GM18909 (cell line): Measurements from ENCODE around the gene ERCC5.

Experiments used
- ATAC-seq: cut with Tn5 transposase; IDR thresholded peaks from one replicate; pipeline ENCODE4 v1.9.1; 2021; ENCODE audit warnings: mild to moderate bottlenecking; ENCODE audit not compliant: unreplicated experiment, poor library complexity

Gene ERCC5

GRCh38 chr13:102838982-102839381 is 6.8 kb upstream of the ERCC5 start:
- ATAC-seq = no peak

DNA sequence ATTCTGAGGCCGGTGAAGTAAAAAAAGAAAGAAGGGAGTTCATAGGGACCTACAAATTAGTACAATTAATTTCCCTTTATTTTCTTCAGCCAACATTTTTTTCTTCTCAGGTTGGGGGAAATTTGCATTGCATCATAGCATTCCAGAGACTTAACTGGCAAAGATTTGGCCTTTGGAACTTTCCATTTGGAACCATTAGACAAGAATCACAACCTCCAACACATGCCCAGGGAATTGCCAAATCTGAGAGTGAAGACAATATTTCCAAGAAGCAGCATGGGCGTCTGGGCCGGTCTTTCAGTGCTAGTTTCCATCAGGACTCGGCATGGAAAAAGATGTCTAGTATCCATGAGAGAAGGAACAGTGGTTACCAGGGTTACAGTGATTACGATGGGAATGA is 6.4 kb upstream of the ERCC5 start:
- no peak for ATAC-seq

GRCh38 chr13:102845289-102845629 is 573 bp upstream of the ERCC5 start:
- peak; percentile 23 for ATAC-seq

GRCh38 chr13:102846261-102847015 is 606 bp downstream of the ERCC5 start:
- ATAC-seq = peak; percentile 43

DNA sequence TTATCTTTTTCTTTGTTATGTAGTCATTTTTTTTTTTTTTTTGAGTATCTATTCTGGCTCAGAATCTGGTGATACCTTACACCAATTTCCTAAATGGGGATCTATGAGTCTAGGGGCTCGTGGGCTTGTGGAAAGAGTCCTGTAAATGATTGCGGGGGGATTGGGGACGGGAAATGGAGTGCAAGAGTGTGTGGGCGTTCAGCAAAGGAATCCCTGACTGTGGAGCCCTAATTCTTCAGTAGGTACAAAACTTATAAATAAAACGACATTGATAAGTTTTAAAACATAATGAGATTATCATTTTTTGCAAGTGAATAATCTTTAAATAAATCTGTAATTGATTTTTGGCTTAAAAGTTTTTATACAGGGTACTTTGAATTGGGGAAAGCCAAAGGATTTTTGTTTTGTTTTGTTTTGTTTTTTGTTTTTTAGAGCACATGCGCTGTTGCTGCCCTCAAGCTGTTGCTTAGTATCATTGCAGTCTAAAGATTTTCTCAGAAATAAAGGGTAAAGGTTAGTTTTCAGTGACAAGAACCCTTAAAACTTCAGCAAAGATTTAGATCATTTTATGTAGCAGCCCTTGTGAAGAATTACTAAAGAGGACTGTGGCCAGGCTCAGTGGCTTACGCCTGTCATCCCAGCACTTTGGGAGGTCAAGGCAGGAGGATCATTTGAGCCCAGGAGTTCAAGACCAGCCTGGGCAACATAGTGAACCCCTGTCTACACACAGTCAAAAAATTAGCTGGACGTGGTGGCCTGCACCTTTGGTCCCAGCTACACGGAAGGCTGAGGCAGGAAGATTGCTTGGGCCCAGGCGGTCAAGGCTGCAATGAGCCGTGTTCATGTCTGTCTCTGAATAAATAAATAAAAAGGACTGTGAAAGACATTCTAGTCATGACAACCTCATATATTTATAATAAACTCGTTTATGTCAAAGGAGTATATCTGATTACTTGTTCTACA is 1.7 kb downstream of the ERCC5 start:
- ATAC-seq = no peak

DNA sequence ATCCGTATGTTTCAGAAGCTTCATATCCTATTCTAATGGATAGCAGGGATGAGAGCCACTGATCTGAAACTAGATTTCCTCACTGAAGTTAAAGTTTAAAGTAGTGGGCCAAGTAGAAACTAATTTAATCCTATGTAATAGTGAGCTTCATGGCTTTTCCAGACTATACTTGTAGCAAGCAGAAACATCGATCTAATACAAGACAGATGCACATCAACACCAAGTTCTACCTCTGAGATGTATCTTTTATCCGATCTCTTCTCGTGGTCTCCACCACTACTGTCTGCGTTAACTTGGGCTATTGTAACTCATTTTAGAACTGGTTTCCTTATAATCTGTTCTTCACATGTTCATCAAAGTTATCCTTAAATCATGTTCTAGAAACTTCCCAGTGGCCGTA is 3.1 kb downstream of the ERCC5 start:
- ATAC-seq = no peak

- ATAC-seq = no peak
Measured at GRCh38 chr13:102852556-102852955, 6.7 kb downstream of the ERCC5 start.

DNA sequence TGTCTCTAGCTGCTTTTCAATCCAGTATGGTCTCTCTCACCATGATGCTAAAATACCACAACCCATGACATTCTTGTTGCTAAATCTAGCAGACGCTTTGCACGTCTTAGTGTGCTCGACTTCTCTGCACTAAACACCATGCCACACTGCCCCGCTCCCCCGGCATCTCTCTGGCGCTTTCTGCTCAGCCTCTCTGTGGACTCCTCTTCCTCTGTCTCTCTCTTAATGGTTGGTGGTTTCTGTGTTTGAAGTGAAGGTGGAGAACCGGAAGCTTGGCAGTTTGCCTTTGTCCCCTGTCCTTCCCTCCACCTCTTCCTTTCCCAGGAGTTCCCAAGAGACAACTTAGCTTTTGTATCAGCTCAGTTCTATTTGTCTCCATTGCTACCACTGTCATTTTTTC is 8.8 kb downstream of the ERCC5 start:
- peak; percentile 78 for ATAC-seq

DNA sequence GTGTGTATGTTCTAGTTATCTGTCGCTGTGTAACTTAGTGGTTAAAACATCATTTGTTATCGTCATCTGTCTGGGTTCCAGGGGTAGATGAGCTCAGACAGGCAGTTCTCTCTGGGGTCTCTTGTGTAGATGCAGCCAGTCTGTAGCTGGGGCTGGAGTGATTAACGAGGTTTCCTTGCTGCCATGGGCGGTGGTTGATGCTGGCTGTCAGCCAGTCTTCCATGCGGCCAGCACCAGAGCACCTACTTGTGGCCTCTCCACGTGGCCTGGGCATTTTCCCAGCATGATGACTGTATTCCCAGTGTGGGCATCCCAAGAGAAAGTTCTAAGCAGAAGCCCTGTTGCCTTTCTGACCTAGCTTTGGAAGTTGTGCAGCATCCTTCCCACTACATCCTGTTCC is 10.7 kb downstream of the ERCC5 start:
- ATAC-seq = no peak

DNA sequence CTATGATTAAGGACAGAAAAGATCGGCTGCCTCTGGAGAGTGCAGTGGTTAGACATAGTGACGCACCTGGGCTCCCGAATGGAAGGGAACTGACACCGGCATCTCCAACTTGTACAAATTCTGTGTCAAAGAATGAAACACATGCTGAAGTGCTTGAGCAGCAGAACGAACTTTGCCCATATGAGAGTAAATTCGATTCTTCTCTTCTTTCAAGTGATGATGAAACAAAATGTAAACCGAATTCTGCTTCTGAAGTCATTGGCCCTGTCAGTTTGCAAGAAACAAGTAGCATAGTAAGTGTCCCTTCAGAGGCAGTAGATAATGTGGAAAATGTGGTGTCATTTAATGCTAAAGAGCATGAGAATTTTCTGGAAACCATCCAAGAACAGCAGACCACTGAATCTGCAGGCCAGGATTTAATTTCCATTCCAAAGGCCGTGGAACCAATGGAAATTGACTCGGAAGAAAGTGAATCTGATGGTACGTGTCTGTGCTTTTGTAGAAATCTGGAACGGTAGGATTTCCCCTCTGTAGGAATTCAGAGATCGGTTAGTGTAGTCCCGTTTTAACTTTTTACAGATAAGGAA is 16.9 kb downstream of the ERCC5 start:
- ATAC-seq = no peak

GRCh38 chr13:102863590-102863989 is 17.8 kb downstream of the ERCC5 start:
- no peak for ATAC-seq

DNA sequence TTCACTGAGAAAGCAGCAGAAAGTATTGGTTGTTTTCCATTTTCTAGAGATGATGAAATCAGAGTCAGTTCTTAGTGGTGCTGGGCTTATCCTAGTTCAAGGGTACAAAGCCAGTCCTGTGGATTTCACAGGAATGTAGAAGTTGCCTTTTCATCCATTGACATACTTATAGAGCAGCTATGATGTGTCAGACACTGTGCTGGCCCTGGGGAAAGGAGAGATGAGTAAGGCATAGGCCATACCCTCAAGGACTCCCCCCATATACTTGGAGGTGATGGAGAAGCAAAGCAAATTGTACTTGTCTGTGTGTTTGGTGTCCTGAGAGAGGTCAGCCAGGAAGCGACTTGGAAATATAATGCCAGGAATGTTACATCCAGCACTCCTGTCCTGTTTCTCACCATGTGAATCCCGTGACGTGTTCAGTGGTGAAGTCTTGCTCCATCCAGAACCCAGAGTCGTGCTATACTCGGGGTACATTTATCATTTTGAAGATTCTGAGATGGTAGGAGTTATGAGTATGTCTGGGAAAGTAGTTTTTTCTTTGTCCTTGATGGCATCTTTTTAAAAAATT is 22.6 kb downstream of the ERCC5 start:
- no peak for ATAC-seq

- ATAC-seq = peak; percentile 33
Measured at GRCh38 chr13:102869948-102870676, 24.3 kb downstream of the ERCC5 start.

DNA sequence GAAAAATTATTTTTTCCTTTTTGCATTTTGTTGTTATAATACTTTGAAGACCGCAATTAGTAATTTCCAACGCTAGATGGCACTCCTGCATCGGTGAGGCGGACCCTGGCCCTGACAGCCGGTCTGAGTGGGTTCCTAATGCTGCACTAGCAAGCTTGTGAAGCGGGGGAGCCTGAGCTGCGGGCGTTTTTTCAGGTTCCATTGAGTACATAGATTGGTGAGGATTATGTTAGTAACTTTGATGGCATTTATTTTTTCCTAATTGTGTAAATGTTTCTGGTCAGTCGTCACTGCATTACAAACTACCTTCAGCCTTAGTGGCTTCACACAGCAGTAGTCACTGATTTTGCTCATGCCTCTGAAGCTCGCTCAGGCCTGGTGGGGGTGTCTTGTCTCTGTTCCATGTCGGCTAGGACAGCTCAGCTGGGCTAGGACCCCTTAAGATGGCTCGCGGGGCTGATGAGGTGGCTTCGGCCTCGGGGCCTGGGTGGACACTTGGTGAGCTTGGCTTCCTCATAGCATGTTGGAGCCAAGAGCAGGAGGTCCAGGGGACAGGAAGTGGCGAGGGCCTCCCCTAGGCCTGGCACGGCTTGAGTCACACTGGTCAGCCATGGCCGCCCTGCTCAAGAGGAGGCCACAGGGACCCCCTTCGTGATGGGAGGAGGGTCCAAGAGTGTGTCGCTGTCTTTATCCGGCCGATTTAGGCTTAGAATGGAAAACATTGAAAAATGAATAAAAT is 25.0 kb downstream of the ERCC5 start:
- ATAC-seq = peak; percentile 86

- ATAC-seq = no peak
Measured at GRCh38 chr13:102872131-102872530, 26.3 kb downstream of the ERCC5 start.

DNA sequence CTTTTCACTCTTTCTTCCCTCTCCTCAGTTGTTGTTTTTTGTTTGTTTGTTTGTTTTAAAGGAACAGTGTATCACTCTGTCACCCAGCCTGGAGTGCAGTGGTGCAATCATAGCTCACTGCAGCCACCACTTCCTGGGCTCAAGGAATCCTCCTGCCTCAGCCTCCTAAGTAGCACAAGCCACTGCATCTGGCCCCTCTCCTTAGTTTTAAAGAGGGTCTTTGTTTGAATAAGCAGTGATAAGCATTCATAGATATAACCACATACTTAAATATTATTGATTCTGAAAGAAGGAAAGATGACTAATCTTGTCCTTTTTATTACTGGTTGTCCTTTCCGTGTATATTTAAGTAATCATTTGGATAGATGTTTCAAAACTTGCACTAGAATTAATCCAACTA is 26.7 kb downstream of the ERCC5 start:
- no peak for ATAC-seq

- ATAC-seq = peak; percentile 51
Measured at GRCh38 chr13:102873653-102874052, 27.8 kb downstream of the ERCC5 start.

DNA sequence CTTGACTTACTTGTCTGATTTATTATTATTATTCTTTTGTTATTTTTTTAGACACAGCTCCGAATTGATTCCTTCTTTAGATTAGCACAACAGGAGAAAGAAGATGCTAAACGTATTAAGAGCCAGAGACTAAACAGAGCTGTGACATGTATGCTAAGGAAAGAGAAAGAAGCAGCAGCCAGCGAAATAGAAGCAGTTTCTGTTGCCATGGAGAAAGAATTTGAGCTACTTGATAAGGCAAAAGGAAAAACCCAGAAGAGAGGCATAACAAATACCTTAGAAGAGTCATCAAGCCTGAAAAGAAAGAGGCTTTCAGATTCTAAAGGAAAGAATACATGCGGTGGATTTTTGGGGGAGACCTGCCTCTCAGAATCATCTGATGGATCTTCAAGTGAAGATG is 29.4 kb downstream of the ERCC5 start:
- no peak for ATAC-seq

DNA sequence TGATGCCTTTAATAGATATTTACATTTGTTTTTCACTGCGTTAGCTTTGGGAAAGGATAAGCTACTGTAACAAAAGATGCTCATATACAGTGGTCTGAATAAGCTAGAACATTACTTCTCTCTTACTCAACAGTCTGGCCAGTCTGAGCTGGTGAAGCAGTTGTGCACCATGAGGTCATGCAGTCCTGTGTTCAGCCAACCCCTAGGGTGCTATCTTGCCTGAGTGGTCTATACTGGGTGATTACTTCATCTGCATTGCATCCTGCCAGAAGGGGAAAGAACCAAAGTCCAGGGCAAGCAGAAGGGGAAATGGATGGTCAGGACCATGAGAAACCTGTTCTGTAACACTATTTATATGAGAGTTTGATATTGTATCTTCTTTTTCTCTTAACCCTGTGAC is 31.5 kb downstream of the ERCC5 start:
- ATAC-seq = no peak

DNA sequence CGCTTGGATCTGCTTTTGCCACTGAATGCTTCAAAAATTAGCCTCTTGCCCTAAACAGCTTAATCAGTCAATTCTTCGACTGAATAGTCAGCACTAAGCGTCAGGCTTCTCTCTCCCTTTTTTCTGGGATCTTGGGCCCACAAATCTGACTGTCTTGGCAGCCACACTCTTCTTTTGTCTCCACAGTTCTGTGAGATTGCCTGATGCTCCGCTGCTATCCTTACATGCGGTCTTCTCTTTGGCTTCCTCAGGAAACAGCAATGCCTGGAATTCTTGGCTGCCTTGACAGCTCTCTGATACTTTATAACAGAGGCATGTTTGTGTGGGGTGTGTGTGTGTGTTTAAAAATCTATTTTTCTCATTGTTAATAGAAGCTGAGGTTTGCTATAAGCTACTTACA is 32.6 kb downstream of the ERCC5 start:
- ATAC-seq = no peak
